Hindlimb muscle (tissue), 1 donor: ENCODE measurements around the gene LEF1. TPM values are rescaled to one million over a fixed set of nuclear protein-coding genes. Genes with fewer than 3 reads are reported as not detected.

Source experiments
- DNase-seq: peaks from one replicate; pipeline ENCODE4 v3.0.0-alpha.2; 2013
- polyA plus RNA-seq: library from polyadenylated mRNA; unstranded; fragments of 120-200 nt; gene quantifications from one replicate; pipeline ENCODE4 v1.2.1, GENCODE V29; 2013; ENCODE audit not compliant: insufficient read length

Gene LEF1
- polyA plus RNA-seq, 1 donor: 5.5 TPM

GRCh38 chr4:108109111-108109510, 59.6 kb downstream of the LEF1 start:
- DNase-seq: no peak

- DNase-seq: no peak
Observed at GRCh38 chr4:108107729-108108382, 60.9 kb downstream of the LEF1 start.

DNA sequence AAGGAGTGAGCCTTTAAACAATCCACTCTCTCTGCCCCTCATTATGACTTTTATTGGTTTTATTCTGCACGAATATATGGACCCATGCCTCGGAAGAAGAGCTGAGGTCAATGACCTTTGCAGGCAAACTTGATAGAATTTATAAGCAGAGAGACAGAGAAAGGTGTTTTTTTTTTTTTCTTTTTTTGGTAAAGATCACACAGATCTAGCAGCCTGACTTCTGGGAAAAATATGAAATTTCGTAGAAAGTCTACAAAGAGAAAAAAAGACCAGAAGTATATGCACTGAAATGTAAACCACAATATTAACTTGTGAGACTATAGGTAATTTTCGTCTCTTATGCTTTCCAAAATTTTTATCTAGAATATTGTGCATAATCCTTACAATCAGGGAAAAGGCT, 61.6 kb downstream of the LEF1 start:
- no peak for DNase-seq

DNA sequence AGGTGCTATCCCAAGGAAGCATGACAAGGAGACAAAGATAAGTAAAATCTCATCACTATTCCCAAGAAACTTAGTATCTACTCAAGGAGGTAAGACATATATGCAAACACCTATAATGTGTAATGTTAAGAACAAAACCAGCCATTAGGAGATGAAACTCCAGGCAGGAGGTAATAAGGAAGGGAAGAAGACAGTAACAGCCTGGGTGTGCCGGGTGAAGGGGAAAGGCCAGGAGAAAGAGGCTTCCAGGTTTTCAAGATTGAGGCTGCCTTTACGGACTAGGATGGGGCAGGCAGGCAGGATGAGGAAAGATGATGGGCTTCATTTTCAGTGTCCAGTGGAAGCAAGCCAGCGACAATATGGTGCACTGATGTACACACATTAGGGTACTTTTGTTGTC, 62.5 kb downstream of the LEF1 start:
- no peak for DNase-seq

DNA sequence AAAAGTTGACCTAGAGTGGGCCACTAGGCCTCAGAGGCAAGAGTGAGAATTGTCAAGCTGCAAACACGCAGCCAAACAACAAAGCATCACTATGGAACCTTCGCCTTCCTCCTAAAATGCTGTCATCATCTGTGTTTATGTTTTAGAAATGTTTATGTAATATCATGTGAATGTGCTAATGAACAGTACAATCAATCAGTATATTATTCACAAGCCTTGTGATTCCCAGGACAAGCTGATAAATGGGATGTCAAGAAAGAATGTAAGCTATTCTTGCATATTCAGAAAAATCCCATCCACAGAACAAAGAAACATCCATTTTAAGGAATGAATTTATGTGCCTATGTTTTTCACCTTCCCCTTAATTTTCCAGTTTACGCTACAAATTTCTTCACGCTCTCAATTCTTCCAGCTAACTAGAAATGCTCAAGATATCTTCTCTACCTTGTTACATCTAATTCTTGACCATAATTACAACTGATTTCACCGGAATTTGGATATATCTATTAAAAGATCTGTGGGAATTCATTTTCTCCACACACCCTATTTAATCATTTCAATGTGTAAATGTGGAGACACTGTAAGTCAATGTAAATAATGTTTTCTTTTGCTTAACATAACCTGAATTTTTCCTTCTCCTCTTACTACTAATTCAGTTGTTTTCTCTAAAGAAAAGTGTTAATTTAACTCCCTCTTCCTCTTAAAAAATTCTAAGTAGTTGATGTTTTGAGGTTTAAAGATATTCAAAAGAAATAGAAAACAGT, 65.5 kb downstream of the LEF1 start:
- no peak for DNase-seq

DNA sequence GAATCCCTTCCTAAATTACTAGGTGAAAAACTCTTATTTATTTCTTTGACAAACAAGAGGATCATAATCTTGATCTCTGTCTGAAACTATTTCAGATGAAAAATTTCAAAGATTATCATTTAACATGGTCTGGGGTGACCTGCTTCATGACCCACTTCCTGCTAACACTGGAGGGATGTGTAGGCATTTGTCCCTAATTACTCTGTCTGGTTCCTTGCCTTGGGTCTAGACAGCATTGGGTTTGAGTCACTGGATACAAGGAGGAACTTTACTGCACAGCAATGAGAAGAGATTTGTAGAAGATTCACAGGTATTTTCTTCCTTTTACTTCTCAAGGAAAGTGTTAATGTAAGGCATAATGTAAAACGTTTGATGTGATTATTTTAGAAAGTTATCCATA, 67.9 kb downstream of the LEF1 start:
- no peak for DNase-seq

DNA sequence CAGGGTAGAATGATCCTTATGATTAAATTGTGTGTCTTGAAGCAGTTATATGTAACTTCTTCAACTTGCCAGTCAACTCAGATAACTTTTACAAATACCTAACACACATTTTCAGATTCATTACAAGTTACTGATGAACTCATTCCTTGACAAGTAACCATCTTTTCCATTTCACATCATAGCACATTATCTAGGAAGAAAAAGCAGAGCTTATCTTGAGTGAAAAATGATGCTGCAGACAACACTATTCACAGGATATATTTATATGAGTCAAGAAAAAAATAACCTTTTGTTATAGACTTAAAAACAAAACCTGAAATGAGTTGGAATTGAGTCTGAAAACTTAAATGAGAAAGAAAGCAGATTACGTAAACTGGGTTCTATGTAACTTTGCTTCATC, 68.9 kb downstream of the LEF1 start:
- no peak for DNase-seq

DNA sequence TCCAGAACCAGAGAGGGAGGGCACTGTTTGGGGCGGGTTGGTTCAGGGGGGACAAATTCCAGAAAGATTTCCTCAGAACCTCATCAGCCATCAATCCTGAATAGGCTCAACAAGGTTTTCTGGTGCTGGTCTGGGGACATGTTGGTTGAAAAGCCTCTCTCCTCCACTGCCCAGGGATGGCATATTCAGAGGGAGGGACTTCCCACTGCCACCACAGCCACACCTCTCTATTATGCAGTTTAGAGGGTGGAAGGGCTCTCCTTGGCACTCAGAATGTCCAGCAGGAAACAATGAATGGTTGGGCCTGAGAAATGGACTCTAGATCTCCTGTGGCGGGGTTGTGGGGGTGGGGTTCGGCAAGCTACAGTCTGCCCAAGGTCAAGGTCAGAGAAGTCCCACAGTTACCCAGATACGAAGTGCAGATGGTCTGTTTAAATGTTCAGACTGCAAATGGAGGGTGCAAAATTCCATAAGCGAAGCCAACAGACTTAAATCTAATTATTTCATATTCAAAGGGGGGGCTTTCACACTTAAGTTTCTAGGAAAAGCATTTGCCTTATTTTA, 70.7 kb downstream of the LEF1 start:
- DNase-seq: no peak

- no peak for DNase-seq
Observed at GRCh38 chr4:108094923-108095482, 73.7 kb downstream of the LEF1 start.

DNA sequence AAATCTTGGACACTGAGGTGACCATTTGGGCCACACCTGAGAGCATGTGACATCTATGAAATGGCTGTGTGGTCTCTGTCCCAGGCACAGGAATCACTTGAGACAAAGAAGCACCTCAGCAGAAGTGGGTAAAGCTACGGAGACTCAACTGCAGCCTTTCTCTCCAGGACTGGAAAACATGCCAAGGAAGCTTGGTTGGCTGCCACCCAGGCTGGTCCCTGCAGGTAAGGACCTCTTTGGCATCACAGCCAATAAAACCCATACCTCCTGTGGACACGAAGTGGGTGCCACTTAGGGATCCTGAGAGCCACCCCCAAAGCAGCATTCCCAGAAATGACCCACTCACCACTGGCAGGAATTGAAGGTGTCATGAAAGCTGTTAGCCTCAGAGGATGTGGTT, 74.6 kb downstream of the LEF1 start:
- DNase-seq: no peak

- no peak for DNase-seq
Observed at GRCh38 chr4:108092288-108092687, 76.4 kb downstream of the LEF1 start.

GRCh38 chr4:108087293-108087967, 81.3 kb downstream of the LEF1 start:
- DNase-seq: no peak

GRCh38 chr4:108081256-108081655, 87.5 kb downstream of the LEF1 start:
- DNase-seq: no peak

DNA sequence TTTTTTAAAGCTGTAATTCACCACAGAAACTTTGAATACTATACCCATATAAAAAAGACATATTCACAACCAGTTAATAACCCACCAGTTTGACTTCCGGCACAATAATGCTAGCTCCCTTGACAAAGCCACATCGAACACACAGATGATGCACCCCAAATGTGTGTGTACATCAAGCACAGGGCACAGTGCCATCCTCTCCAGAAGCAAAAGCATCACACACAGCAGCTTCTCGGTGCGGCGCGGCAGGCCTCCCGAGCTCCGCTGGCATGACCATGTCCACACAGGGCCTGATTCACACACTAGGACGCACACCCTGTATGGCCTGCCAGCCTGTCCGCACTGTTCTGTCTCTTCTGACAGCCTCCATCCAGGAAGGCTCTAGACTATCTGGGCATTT, 88.0 kb downstream of the LEF1 start:
- no peak for DNase-seq

GRCh38 chr4:108078024-108078733, 90.6 kb downstream of the LEF1 start:
- no peak for DNase-seq

DNA sequence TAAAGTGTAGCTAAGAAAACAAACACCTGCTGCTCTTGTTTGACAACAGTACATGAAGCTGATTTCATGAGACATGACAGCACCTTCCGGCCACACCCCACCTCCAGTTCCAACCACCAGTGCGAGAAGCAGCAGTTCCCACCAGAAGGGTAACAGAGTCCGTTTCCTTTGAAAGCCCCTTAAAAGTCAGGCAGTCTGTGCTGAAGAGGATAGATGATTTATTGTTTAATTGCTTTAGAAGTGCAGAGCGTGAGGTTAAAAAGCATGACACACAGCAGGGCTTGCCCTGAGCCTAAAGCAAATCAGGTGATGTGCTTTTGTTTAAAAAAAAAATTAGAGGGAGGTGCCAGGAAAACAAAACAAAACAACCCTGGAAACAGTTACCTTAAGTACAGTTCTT, 96.4 kb downstream of the LEF1 start:
- DNase-seq: no peak

- no peak for DNase-seq
Observed at GRCh38 chr4:108070775-108071174, 98.0 kb downstream of the LEF1 start.

GRCh38 chr4:108068442-108068841, 100.3 kb downstream of the LEF1 start:
- DNase-seq: no peak

DNA sequence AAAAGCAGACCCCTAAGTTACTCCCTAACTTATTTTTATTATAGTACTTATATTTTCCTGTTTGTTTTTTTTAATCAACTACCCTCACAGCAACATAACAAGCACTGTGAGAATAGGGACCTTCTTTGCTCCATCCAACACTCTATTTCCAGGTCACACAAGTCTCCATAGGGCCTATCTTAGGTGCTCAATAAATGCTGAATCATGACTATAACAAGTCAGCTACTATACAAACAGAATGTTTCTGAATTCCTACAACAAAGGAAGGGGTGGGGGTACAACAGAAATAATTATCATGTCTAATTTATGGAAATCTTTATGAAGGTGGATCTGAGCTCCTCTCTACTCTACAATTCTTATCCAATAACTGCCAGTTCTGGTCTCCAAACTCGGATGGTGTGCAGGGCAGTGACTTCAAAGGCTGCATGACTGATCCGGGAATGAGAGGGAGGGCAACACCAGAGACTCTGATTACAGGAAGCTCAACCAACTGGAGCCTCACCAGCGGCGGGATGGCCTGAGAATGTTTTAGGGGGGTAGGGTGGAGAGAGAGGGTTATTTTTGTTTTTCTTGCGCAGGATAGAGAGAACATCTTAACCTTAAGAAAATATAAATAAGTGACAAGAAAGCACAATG, 107.9 kb downstream of the LEF1 start:
- DNase-seq: no peak

- peak; percentile 18 for DNase-seq
Observed at GRCh38 chr4:108060164-108060563, 108.6 kb downstream of the LEF1 start.

DNA sequence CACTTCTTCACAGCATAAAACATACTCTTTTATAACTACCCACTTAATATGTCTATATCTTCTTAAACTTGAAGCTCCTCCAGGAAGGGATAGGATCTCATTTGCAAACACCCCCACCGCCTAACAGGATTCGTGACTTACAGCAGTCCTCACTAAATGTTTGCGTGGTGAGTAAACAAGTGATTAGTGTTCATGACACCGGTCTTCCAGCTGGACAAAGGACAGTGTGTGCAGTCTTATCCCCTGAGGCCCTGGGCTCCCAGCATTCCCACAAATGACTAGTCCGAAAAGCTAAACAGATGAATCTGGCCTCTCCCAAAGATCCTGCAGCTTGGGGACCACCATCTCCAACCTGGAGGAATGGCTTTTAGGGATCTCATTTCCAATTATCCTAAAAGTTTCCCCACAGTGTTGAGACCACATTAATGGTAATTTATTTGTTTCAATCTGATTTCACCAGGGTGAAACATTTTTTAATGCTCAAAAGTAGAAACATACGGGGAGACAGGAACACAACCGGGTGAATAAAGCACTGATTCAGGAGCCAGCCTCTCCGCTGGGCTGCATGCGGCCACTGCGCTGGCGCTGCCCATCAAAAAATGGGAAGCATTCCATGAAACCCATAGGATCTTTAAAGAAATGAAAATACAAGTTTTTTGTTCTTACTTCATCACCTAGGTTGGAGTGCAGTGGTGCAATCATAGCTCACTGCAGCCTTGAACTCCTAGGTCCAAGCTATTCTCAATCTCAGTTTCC, 109.9 kb downstream of the LEF1 start:
- DNase-seq: no peak
